LNCaP clone FGC (cell line): ENCODE results near the gene PPME1.

ENCODE experiments used
- DNase-seq: peaks from one replicate; pipeline ENCODE4 v3.0.0-alpha.2; 2011; ENCODE audit warnings: low read depth
- H3K4me3 ChIP-seq: 2 replicates; pipeline ENCODE4 v1.5.1; 2011; ENCODE audit warnings: mild to moderate bottlenecking, low read depth, low read length, control low read depth
- TF ChIP-seq, protein P1 (sequence below): IDR thresholded peaks from 2 replicates; pipeline ENCODE4 v1.5.1; 2012; ENCODE audit warnings: mild to moderate bottlenecking; ENCODE audit not compliant: control insufficient read depth, insufficient read depth; ENCODE audit errors: extremely low read depth

PPME1 gene

DNA sequence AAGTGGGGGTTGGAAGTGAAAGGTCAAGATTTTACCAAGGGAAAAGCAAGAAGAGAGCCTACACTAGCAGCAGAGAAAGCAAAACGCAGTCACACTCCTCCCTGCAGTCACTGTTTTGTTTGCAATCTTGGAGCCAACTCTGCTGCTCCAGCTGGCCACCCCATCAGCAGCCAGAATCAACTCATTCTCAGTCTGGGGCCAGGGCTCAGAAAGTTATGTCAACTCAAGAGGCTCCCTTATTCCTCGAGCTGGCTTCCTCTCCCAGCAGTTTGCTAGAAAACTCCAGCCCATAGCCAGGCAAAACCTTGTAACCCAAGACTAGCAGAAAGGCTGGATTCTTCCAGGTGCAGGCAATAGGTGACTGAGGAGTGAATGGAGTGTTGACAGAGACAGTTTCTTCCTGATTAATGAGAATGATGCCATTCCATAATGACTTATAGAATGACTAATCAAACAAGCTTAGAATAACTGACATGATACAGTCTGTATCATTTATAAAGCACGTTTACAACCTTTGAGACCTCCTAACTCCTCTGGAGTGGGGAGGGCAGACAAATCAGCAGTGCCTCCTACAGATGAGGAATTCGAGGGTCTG is 87.0 kb downstream of the PPME1 start:
- peak; percentile 68 for DNase-seq
- no peak overlapping the region for H3K4me3 ChIP-seq
- TF ChIP-seq, protein P1, sequence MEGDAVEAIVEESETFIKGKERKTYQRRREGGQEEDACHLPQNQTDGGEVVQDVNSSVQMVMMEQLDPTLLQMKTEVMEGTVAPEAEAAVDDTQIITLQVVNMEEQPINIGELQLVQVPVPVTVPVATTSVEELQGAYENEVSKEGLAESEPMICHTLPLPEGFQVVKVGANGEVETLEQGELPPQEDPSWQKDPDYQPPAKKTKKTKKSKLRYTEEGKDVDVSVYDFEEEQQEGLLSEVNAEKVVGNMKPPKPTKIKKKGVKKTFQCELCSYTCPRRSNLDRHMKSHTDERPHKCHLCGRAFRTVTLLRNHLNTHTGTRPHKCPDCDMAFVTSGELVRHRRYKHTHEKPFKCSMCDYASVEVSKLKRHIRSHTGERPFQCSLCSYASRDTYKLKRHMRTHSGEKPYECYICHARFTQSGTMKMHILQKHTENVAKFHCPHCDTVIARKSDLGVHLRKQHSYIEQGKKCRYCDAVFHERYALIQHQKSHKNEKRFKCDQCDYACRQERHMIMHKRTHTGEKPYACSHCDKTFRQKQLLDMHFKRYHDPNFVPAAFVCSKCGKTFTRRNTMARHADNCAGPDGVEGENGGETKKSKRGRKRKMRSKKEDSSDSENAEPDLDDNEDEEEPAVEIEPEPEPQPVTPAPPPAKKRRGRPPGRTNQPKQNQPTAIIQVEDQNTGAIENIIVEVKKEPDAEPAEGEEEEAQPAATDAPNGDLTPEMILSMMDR: no peak

DNA sequence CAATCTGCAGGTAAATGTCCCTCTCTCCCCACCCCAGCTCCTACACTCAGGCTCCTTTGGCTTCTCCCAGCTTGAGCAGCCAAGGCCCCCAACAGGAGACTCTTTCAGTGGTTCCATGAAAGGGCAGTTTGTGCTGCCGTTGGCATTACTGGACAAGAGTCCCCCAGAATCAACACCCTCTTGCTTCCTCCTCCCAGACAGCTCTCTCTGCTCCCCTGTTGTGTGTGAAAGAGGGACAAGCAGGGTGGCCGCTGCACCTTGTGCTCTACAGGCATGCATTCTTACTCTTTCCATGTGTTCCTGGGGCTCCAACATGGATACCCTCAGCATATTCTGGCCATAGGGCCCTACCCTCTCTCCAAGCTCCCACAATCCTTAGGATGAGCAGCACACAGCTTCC is 91.6 kb downstream of the PPME1 start:
- TF ChIP-seq, protein P1: no peak
- no peak for DNase-seq
- H3K4me3 ChIP-seq: no peak overlapping the region

DNA sequence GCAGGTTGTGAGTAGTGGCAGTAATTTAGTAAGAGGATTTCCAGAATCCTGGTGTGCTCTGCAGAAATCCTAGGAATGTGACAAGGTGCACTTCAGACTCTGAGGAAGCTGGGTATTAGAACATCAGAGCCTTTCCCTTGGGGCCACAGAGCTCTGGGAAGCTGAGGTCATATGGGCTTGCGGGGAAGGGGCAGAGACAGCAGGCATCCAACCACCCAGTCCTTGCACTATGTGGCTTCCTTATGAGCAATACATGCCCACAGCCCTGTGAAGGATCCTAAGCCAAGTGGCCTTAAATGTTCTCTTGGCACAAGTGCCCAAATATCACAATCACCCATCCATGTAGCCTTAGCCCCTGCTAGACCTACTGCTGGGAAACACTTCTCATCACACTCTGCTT is 94.2 kb downstream of the PPME1 start:
- TF ChIP-seq, protein P1: no peak
- no peak overlapping the region for H3K4me3 ChIP-seq
- DNase-seq: no peak

DNA sequence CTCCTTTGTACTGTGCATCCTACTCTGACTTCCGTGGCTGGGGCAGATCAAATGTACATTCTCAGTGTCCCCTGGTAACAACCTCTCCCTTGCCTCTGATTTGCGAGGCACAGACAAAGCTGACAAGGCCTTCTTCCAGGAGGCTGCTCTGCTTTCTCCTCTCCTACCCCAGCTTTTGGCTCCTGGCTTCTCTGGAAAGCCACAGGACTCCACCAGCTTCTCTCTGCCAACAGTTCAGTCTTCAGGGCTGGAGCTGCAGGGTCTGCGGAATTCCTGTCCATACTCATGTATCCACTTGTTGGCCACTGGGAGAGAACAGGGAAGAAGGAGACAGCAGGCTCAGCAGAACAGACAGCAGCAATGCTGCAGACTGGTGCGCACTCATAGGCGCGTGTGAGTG is 95.9 kb downstream of the PPME1 start:
- no peak overlapping the region for H3K4me3 ChIP-seq
- no peak for DNase-seq
- TF ChIP-seq, protein P1: no peak

DNA sequence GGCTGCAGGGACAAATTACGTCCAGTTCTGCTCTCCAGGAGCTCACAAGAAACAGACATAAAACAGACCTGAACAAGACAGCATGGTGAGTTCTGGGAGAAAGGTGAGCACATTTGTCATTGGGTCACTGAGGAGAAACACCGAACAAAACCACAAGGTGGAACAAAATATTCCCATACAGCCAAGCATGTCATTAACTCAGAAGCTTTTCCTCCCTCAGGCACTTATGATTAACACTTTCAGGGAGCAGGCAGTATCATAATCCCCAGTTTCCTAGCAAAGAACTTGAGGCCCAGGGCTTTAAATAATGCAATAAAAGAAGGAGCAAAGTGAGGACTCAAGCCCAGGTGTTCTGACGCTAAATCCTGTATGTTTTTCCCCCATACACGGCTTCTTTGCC is 97.4 kb downstream of the PPME1 start:
- H3K4me3 ChIP-seq: no peak overlapping the region
- TF ChIP-seq, protein P1: no peak
- DNase-seq: no peak

DNA sequence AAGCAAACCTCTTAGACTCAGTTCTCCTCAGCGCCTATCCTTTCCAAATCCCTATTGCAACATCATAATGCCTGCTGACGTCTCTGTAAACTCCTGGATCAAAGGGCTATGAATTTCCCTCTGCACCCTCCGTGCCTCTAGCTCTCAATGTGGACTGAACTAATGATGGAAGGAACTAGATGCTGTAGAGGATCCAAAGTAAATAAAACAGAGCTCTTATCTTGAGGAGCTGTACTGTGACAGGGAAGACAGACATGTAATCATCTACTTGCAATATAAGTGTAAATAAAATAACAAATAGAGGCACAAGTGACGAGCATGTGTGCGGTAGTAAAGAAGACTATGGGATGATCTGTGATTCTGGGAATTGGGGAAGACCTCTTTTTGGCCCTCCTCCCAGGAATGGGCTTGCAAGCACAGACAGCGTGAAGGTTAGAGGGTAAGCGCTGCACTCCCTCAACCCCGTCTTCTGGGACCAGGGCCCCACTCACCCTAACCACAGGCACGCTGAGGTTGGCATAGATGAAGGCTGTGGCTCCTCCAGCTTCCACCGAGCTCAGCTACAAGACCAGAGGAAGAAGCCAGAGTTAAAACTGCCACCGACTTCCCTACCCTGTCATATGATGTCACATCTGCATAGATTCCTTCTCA is 98.2 kb downstream of the PPME1 start:
- TF ChIP-seq, protein P1: no peak
- DNase-seq: peak; percentile 26
- H3K4me3 ChIP-seq: no peak overlapping the region

DNA sequence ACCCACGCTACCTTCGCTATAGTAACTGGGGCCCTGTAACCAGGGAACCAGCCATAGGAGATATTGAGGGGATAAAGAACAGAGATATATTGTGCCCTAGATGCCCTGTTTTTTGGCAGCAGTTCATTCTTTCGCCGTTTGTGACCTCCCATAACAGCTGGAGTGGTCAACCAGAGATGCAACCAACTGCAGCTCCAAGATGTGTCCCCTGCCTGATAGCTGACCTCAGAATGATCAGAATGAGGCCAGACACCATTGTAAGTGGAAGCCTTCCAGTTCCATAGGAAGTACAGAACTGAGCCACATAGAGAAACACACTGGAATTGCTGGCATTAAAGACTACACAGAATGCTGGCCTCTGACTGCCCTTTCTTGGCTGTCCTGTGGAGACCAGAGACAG is 101.2 kb downstream of the PPME1 start:
- no peak for DNase-seq
- TF ChIP-seq, protein P1: no peak
- H3K4me3 ChIP-seq: no peak overlapping the region
